ENCODE data around the gene KRTAP27-1.

KRTAP27-1 gene

DNA sequence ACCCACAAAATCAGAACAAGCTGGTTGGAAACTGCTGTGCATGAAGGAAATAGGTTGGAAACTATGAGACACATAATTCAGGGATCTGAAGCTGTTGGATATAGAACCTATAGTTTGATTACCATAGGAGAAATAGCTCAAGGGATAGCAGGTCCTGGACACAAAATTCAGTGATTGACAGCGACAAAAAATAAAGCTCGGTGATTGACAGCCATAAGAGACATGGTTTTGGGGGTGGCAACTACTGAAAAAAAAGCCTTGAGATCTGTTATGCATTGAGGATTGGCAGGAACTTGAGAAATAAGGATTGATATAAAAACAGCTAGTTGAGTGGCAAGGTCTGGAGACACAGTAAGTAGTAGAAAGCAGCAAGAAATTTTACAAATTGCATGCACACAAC is 48.3 kb downstream of the KRTAP27-1 start, which contains the start of gene KRTAP25-1:
KRTAP25-1 (minus strand) TSS at position 300 of the 400 bp plus-strand sequence; CDS start at position 276, 24 bp downstream.
- DNase-seq (ENCODE audit: low read depth in 2 of 2) = no peak
